Peyer's patch (tissue), 4 donors: ENCODE results near the gene TCTN1. TPM values are rescaled to one million over a fixed set of nuclear protein-coding genes. Genes with fewer than 3 reads are reported as not detected.

Source experiments
- DNase-seq, 3 donors: peaks; one replicate each; pipeline ENCODE4 v3.0.0-alpha.2; 2017 to 2019
- H3K27ac ChIP-seq, 4 donors: fragments of 200-600 bp; sonication (generic); one replicate each; pipeline ENCODE4 v1.5.1; 2016 to 2019
- H3K27me3 ChIP-seq, 2 donors: fragments of 200-600 bp; sonication (generic); one replicate each; pipeline ENCODE4 v1.5.1; 2019
- H3K36me3 ChIP-seq, 3 donors: fragments of 200-600 bp; sonication (generic); one replicate each; pipeline ENCODE4 v1.5.1; 2016 to 2019
- H3K4me1 ChIP-seq, 4 donors: fragments of 200-600 bp; sonication (generic); one replicate each; pipeline ENCODE4 v1.5.1; 2016 to 2019
- H3K4me3 ChIP-seq, 4 donors: fragments of 200-600 bp; sonication (generic); 1 replicate in 3 of 4; 2 replicates in 1 of 4; pipeline ENCODE4 v1.5.1; 2016 to 2019; ENCODE audit warnings: mild to moderate bottlenecking in 1 of 4
- H3K9me3 ChIP-seq, 4 donors: fragments of 200-600 bp; sonication (generic); one replicate each; pipeline ENCODE4 v1.5.1; 2016 to 2019; ENCODE audit warnings: mild to moderate bottlenecking in 1 of 4
- CTCF ChIP-seq, 6 experiments: fragments of 450-650 bp in 4 of 6; fragments of 200-600 bp in 2 of 6; sonication (generic) in 1 of 6; IDR thresholded peaks; one replicate each; pipeline ENCODE4 v1.5.1; 2017 to 2019; ENCODE audit warnings: antibody characterized with exemption in 6 of 6, mild to moderate bottlenecking in 3 of 6, moderate library complexity in 1 of 6
- POLR2A ChIP-seq, 2 donors: fragments of 450-650 bp; IDR thresholded peaks; one replicate each; pipeline ENCODE4 v1.5.1; 2017; ENCODE audit warnings: antibody characterized with exemption in 2 of 2, mild to moderate bottlenecking in 2 of 2, moderate library complexity in 2 of 2
- total RNA-seq, 4 donors: library from RNA; depleted of rRNA; stranded (reverse); fragments of >200 nt; gene quantifications; one replicate each; pipeline ENCODE4 v1.1.0, GENCODE V29; 2016

The TCTN1 gene
- total RNA-seq, 4 donors from 2014 or later: 9.1 to 53.6 (median 9.7) TPM

GRCh38 chr12:110661337-110661972 is 47.5 kb downstream of the TCTN1 start:
- Histone ChIP-seq H3K4me3 (peak overlapping the region in 1 of 4 donors; percentile 3), H3K27me3 (no peaks in the 10 kb centered on the region)
- TF ChIP-seq CTCF (IDR thresholded peaks at IDR 0.05): no peak
- no peak for TF ChIP-seq POLR2A (IDR thresholded peaks at IDR 0.05)

GRCh38 chr12:110666892-110667291 is 53.0 kb downstream of the TCTN1 start:
- H3K27me3 ChIP-seq: no peaks in the 10 kb centered on the region
- H3K4me3 ChIP-seq: no peak overlapping the region
- no peaks in the 10 kb centered on the region for H3K36me3 ChIP-seq
- no peak for DNase-seq
- H3K9me3 ChIP-seq: peaks cover 0 to 6% (median 0%) of the 10 kb centered on the region in 4 donors
- no peak for TF ChIP-seq POLR2A (IDR thresholded peaks at IDR 0.05)
- no peak for TF ChIP-seq CTCF (IDR thresholded peaks at IDR 0.05)
- H3K27ac ChIP-seq: peak overlapping the region in 1 of 4 donors; percentile 76
- H3K4me1 ChIP-seq: peaks cover 0 to 13% (median 6%) of the 10 kb centered on the region in 4 donors

More at GRCh38 chr12:110661337-110661972, 47.5 kb downstream of the TCTN1 start:
- peak overlapping the region in 2 of 4 donors; percentile 69 to 70 for H3K27ac ChIP-seq
- DNase-seq: peak in 2 of 3 donors; percentile 88
- H3K4me1 ChIP-seq: peaks cover 0 to 5% (median 0%) of the 10 kb centered on the region in 4 donors
- H3K9me3 ChIP-seq: peaks cover 0 to 6% (median 0%) of the 10 kb centered on the region in 4 donors
- H3K36me3 ChIP-seq: no peaks in the 10 kb centered on the region

GRCh38 chr12:110667671-110668070 is 53.7 kb downstream of the TCTN1 start:
- no peak for DNase-seq
- TF ChIP-seq CTCF (IDR thresholded peaks at IDR 0.05): no peak
- TF ChIP-seq POLR2A (IDR thresholded peaks at IDR 0.05): no peak
- peak overlapping the region in 1 of 4 donors; percentile 76 for H3K27ac ChIP-seq
- H3K4me3 ChIP-seq: no peak overlapping the region
- peaks cover 0 to 6% (median 0%) of the 10 kb centered on the region in 4 donors for H3K9me3 ChIP-seq
- no peaks in the 10 kb centered on the region for H3K36me3 ChIP-seq
- no peaks in the 10 kb centered on the region for H3K27me3 ChIP-seq
- H3K4me1 ChIP-seq: peaks cover 0 to 13% (median 4%) of the 10 kb centered on the region in 4 donors

GRCh38 chr12:110668480-110669192 is 54.7 kb downstream of the TCTN1 start:
- DNase-seq: no peak
- H3K4me1 ChIP-seq: peaks cover 0 to 16% (median 4%) of the 10 kb centered on the region in 4 donors
- peaks cover 0 to 6% (median 0%) of the 10 kb centered on the region in 4 donors for H3K9me3 ChIP-seq
- no peaks in the 10 kb centered on the region for H3K36me3 ChIP-seq
- peak overlapping the region in 2 of 4 donors; percentile 62 to 76 for H3K27ac ChIP-seq
- H3K27me3 ChIP-seq: no peaks in the 10 kb centered on the region
- TF ChIP-seq POLR2A (IDR thresholded peaks at IDR 0.05) (no peak), CTCF (IDR thresholded peaks at IDR 0.05) (no peak)
- no peak overlapping the region for H3K4me3 ChIP-seq

GRCh38 chr12:110669193-110669502 is 55.2 kb downstream of the TCTN1 start:
- TF ChIP-seq CTCF (IDR thresholded peaks at IDR 0.05) (no peak), POLR2A (IDR thresholded peaks at IDR 0.05) (no peak)
- peaks cover 0 to 22% (median 4%) of the 10 kb centered on the region in 4 donors for H3K4me1 ChIP-seq
- DNase-seq: peak in 1 of 3 donors; percentile 61
- H3K9me3 ChIP-seq: peaks cover 0 to 6% (median 0%) of the 10 kb centered on the region in 4 donors
- H3K27me3 ChIP-seq: no peaks in the 10 kb centered on the region
- no peak overlapping the region for H3K4me3 ChIP-seq
- no peaks in the 10 kb centered on the region for H3K36me3 ChIP-seq
- H3K27ac ChIP-seq: peak overlapping the region in 2 of 4 donors; percentile 62 to 76
